GM19455 (cell line): Measurements from ENCODE around the gene NTMT1.
A peak's percentile ranks its signal among the peaks of the same experiment; 100 is the strongest.

ENCODE experiments used
- ATAC-seq: cut with Tn5 transposase; IDR thresholded peaks from one replicate; pipeline ENCODE4 v1.9.1; 2021; ENCODE audit not compliant: unreplicated experiment

NTMT1 gene

DNA sequence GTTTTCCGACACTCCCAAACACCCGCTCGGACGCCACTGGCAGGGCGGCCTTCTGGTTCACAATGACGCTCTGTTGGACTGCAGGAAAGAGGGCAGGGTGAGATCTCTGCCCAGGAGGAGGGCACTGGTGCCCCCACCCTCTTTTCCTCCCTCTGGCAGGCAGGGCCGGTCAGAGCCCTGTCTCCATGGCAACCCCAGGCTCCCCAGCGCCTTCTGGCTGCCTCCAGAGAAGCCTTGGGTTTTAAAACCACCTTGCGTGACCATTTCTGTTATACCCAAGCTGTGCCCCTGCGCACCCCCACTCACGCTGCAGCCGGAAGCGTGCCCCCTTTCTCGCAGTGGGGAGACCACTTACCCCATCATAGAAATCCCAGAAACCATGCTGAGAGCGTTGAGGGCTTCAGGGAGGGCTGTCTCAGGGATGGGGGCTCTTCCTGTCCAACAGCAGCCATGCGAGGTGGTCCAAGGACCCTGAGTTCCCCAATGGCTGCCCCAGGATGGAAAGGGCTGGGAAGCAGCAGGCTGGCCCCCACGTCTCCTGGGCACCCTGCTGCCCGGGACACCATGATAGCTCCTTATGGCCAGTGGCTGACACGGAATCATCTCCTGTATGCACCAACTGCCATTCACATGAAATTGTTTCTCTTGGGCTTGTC, 12.3 kb upstream of the NTMT1 start:
- ATAC-seq = no peak

DNA sequence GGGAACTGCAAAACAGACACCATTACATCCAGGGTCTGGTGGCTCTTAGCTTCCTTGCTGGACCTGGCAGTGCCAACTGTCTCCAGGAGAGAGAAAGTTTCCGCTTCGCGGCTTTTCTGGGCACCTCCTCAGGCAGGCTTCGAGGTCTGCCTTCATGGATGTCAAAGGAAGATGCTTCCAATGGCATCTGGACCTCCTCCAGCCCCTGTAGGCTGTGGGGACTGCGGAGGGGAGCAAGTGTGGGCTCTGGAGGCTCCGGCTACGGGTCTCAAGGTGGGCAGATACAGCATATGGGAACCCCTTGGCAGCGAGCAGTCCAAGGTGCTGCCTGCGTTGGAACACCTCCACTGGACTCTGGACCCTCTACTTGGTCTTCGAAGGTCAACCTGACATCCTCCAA, 11.0 kb upstream of the NTMT1 start:
- no peak for ATAC-seq

DNA sequence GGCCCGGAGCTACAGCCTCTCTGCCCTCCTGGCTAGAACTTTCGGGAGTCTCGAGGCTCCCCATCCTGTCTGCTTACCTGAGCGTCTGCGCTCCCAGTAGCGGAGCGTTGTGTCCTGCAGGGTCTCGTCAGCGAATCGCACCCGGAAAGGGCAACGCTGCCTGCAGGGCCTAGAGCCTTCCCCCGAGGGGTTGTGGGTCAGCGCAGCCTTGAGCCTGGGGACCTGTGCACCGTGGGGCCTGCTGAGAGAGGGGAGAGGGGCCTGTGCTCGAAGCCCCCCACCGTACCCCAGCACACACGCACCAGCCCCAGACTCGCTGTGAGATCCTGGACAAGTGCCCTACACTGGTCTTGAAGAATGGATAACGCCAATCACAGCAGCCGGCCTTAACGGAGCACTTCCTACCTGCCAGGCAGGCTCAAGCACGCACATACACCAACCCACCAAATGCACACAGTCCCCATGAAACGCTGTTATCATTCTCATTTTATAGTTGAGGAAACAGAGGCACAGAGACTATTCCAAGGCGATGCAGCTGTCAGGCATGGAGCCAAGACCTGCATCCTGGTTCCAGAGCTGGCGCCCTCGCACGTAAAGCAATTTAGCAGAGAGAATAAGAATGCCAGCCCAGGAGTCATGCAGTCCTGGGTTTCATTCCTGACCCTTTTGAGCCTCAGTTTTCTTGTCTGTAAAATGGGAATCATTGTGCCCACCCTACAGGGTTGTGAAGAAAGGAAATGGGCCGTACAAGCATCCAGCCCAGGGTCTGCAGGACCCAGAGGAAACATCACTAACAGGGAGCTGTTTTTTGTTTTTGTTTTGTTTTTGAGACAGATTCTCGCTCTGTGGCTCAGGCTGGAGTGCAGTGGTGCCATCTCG, 10.3 kb upstream of the NTMT1 start:
- no peak for ATAC-seq

DNA sequence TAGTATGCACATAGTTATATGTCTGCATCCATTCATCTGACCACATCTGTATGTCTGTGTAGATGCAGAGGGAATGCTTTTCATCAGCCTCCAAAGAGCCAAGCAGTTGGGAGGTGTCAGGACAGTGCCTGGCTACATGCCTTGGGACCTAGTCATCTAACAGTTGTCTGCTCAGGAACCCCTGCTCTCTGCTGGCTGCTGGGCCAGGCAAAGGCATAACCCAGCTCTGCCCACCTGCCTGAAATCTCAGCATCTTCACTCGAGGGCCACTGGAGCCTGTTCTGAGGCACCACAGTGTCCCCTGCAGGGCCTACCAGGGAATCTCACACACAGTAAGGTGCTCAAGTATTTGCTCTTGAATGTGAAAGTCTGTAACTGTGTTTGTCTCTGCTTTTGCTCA, 8.8 kb upstream of the NTMT1 start:
- ATAC-seq = no peak

DNA sequence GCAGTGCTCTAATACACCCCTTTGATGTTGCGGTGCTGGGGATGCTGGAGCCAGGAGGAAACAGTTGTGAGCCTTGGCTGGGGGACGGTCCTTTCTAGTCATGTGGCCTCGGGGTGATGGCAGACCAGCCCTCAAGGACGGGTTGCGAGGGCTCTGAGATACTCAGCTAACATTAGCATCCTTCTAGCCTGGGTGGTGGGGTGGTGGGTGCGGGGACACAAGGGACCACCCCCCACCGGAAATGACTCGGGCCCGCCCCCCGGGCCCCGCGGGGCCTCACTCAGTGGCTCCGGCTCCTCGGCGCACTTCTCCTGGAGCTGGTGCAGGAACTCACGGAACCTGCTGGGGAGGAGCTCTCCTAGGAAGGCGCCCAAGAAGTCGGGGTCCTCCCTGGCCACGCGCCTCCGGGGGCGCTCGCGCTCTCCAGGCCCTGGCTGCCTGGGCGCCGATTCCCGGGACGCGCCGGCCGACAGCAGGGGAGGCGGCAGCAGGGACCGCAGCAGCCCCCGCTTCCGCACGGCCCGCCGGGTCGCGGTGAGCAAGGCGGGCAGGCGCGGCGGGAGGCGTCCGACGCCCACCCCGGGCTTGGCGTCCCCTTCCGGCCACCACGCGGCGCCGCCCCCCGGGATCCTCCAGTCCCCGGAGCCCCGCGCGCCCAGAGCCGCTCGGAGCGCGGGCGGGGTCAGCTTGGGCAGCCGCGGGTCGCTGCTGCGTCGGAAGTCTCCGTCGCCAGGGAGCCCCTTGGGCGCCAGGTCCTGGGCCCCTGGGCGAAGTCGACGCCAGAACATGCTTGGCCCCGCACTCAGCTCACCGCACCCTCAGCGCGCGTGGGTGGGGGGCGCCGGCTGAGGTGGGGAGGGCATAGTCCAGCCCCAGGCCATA, 5.9 kb upstream of the NTMT1 start:
- ATAC-seq = no peak

DNA sequence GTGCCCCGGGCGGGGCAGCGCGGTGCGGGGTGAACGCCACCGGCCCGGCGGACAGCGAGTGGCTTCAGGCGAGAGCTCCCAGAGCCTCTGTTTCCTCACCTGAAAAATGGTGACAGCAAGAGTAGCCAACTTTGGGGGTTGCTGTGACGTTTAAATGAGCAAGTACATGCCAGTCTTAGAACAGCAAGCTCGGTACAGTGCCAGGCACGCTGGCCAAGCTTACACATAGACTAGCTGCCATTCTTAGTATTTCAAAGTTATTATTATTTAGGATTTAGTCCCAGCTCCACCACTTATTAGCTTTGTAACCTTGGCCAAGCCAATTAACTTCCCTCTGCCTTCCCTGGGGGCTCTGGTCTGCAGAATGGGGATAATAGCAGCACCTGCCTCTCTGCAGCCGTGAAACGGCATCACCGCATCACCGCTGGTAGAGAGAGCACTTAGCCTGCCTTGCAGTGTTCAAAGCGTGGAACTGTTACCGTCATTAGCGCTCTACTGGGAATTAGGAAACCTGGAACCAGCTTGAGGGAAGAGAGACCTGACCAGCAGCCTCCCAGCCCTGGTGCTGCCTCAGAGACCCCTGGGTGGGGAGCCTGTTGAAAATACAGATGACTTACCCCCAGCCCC, 5.2 kb upstream of the NTMT1 start, which contains the start of gene C9orf50:
Gene C9orf50 (minus strand): TSS at position 433 of the 627 bp plus-strand sequence. CDS start 527 bp downstream, outside the sequence.
- no peak for ATAC-seq

DNA sequence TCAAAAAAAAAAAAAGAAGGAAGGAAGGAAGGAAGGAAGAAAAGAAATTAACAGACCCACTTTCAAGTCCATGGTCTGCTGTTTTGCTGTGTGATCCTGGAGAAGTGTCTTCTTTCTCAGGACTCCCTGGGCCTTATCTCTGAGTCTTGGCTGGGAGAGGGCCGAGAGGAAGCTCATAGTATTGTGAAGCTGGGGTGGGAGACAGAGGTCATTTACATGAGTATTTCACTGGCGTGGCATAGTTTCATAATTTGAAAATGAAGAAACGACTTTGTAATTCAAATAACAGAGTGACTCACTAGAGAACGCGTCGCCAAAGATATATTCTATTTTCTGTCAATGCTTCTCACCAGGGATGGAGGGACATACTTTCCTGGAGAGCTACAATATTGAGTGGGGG, 2.6 kb upstream of the NTMT1 start:
- ATAC-seq = no peak

DNA sequence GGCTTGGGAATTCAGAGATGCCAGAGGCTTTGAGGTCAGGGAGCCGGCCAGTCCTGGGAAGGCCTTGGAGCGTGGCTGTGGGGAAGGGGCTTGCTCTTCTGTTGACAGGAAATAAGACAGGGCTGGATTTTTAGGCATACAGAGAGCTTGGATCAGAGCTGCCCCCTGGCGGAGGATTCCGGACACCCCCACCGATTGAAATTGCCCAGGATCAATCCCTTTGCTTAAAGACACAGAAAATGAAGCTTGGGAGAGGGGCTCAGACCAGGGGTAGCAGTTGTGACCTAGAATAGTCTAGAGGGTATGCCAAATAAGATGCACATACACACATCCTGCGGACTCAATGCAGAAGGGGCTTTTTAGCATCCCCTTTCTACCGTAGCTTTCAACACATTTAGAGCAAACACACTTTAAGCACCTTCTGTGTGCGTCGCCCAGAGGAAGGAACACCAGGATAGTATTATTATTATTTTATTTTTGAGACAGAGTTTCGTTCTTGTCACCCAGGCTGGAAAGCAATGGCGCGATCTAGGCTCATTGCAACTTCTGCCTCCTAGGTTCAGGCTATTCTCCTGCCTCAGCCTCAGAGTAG, 1.7 kb upstream of the NTMT1 start:
- no peak for ATAC-seq

DNA sequence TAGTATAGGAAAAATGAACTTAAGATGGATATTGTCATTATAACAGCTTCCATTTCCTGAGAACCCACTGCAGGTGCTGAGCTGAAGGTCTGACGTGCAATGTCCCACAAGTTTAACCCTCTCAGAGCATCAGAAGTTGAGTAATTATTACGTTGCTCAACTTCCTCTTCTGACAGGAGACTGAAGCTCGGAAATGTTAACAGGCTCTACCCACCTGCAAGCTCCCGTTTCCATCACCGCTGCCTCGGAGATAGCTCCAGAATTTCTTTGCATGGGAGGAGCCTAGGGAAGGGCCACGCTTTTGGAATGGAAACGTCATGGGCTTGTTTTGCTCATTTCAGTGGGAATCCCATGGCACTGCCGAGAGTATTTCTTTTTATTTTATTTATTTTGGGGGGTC, 1.0 kb upstream of the NTMT1 start:
- no peak for ATAC-seq

DNA sequence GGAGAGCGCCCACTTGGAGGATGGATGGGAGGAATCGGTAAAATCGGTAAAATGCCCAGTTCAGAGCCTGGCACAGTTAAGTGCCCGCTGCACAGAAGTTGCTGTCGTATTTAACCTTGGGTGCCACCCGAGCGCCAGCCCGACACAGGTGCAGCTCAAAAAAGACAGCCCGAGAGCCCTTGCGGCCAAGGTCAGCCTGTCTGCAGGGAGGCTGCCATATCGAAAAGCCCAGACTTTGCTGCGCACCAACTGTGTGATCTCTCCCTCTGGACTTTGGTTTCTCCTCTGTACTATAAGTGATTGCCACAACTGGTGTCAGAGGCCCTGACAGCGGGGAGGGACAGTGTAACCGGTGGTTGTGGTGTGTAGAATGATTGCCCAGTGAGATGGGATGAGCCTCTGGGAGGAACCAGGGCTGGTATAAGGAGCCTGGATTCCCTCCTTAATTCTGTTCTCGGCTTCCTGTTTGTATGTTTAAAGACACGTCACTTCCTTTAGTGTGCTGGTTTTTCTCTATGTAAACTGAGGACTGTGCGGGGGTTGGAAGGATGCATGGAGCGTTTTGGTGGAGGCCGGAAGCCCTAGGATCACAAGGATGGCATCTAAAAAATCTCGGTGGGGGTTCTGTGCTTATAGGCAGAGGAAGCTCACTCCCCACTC, 792 bp downstream of the NTMT1 start:
- peak; percentile 41 for ATAC-seq

DNA sequence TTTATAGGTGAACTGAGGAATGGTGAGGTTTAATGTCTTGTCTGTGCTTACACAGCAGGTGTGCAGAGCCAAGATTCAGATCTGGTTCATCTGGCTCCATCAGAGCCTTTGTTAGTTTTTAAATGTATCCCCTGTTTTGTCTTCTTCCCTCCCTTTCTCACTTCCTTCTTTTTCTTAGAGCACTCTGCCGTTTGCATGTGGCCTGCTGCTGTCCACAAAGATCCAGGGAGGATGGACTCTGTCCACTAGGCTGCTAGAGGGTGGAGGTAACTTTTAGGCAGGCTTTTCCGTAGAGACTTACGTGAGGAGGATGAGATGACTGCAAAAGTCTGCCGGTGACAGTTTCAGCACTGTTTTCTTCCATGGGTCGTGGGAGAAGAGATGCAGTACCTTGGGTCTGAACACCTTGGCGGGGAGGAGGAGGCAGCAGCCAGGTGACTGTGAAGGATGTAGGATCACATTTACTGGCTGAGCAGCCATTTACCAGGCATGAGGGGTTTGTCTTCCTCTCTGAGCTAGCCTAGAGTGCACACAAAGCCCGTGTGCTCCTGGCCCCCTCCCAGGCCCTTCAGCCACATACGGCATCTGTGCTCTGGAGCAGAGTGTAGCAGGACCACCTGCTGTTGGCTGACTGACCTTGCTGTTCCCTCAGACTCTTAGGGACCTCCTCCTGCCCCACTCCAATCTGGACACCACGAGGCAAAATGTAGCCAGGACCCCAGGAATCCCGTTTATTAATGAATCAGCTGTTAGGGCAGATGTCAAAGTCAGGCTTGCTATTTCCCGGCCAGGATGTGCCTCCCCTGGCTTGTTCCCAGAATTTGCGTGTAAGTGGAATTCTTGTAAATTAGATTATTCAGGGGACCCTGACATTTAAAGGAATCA, 1.8 kb downstream of the NTMT1 start:
- no peak for ATAC-seq

DNA sequence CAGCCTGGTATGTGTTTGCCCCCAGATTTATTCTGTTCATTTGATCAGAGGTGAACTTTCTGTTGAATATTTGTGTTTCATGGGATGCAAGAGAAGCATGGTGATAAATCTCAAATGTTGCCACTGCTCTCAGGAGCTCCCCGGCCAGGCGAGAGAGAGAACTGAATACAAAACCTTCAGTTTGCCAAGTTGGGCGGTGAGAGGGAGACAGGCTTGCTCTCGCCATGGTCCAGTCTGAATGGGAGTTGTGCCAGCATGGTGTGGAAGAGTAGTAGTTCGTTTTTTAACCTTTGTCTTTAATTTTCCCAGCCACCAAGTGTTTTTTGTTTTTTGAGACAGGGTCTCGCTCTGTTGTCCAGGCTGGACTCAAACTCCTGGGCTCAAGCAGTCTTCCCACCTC, 2.7 kb downstream of the NTMT1 start:
- no peak for ATAC-seq

DNA sequence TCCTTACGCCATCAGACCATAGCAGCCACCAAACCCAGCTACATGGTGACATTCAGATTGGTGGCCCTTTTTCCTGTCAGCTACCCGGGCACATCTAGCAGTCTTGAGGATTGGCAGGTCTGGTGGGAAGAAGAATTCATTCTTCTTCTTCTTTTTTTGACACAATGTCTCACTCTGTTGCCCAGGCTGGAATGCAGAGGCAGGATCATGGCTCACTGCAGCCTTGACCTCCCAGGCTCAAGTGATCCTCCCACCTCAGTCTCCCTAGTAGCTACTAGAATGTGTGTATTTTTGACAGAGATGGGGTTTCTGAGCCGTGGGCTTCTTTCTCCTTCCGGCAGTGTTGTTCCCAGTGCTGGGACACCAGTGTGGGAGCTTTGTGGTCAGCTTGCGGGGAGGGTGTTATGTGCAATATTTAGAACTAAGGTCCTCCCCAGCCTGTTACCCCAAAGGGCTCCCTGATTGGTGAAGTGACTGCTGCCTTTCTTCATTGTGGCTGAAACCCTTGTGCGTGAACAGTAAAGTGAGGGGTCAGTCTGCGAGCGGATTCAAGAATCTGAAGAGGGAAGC, 3.4 kb downstream of the NTMT1 start:
- ATAC-seq = no peak

DNA sequence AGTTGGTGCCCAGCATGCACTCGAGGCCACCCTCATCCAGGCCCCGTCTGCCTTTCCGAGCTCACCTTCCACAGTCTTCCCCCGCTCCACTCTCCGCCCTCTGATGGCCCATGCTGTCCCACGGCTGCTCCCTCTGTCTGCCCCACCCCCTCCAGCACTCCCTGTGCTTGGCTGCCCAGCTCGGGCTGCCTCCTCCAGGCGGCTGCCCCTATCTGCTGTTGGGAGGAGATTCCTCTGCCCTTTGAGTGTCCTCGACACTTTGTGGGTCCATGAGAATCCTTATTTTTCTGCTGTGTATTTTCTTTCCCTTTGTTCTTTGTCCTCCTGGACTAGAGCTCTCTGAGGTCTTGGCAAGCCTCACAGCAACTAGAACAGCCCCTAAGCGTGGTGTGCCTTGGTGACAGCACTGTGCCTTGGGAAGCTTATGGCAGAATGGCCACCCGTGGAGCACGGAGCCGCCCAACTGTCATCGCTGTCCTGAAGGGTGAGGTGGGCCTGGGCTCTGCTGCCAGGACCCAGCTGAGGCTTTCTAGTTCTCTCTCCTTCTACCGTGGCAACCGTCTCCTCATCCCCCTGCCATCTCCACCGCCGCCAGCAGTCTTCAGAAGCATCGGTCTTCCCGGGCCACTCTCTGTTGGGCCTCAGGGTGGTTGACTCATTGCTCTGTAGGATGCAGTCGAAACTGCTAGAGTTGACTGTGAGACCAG, 5.2 kb downstream of the NTMT1 start:
- no peak for ATAC-seq

DNA sequence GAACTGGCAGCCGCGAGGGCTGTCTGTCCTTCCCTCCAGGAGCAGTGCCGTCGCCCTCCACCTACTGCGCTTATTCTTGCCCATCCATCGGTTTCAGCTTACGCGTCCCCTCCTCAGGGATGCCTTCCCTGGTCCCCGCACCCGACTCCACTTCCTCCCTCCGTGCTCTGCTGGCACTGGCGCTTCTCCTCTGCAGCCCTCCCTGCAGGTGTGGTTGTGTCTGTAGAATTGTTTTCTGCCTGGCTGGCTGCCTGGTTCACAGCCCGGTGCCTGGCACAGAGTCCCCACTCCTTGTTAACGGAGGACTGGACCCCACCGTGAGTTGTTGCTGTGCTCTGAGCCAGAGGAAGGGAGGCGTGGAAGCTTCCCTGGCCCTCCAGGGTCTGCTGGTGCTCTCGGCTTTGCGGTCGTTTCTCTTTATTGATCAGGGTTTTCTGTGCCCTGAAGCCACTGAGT, 5.7 kb downstream of the NTMT1 start:
- ATAC-seq = no peak

DNA sequence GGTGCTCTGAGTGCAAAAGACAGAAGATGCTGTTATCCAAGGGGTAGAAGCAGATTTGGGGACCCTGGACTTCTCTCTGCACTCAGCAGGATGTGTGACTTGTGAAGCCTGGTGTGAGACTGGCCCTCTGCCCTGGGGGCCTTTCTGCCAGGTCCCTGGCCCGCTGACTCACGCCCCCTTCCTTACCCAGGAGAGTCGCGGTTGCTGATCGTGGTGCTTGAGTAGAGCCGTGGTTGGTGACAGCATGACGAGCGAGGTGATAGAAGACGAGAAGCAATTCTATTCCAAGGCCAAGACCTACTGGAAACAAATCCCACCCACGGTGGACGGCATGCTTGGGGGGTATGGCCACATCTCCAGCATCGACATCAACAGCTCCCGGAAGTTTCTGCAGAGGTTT, 6.5 kb downstream of the NTMT1 start:
- no peak for ATAC-seq

DNA sequence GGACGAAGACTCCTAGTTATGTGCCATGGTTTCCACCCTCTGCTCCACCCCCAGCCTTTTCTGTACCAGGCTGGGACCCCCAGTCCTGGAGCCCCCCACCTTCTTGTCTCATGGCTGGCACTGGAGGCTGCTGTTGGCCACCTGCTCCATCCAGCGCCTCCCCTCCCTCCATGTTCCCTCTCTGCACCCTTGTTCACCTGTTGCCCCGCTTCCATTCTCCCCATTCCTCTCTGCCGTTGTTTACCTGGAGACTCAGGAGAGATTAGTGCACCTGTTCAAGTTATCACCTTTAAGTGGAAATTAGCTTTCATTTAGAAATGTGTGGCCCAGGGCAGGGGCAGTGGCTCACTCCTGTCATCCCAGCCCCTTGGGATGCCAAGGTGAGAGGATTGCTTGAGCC, 7.2 kb downstream of the NTMT1 start:
- no peak for ATAC-seq

DNA sequence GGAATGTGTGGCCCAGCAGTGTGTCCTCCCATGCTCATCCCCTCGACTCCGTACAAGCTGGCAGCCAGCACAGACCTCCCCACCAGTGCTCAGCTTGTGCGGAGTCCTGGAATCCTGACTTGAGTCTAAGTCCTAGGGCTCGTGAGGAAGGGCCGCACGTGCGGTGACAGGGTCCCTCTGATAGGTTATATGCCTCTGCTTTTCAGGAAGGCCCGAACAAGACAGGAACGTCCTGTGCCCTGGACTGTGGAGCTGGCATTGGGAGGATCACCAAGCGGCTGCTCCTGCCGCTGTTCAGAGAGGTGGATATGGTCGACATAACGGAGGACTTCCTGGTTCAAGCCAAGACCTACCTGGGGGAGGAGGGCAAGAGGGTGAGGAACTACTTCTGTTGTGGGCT, 7.9 kb downstream of the NTMT1 start:
- no peak for ATAC-seq
